ENCODE results near the gene ST6GALNAC4.
"Not testable (repeated sequence)": the region's sequence is repeated elsewhere in the genome, so short reads cannot be mapped to it uniquely, and the experiment has no call there.

The ST6GALNAC4 gene

GRCh38 chr9:127870153-127870491 is 46.7 kb downstream of the ST6GALNAC4 start:
- not testable (repeated sequence) for DNase-seq (ENCODE audit: low spot score)

- DNase-seq (ENCODE audit: low spot score) = peak; percentile 86
Observed at GRCh38 chr9:127869310-127870152, 47.3 kb downstream of the ST6GALNAC4 start.

- DNase-seq (ENCODE audit: low spot score) = no peak
Observed at GRCh38 chr9:127868278-127868902, 48.5 kb downstream of the ST6GALNAC4 start.

DNA sequence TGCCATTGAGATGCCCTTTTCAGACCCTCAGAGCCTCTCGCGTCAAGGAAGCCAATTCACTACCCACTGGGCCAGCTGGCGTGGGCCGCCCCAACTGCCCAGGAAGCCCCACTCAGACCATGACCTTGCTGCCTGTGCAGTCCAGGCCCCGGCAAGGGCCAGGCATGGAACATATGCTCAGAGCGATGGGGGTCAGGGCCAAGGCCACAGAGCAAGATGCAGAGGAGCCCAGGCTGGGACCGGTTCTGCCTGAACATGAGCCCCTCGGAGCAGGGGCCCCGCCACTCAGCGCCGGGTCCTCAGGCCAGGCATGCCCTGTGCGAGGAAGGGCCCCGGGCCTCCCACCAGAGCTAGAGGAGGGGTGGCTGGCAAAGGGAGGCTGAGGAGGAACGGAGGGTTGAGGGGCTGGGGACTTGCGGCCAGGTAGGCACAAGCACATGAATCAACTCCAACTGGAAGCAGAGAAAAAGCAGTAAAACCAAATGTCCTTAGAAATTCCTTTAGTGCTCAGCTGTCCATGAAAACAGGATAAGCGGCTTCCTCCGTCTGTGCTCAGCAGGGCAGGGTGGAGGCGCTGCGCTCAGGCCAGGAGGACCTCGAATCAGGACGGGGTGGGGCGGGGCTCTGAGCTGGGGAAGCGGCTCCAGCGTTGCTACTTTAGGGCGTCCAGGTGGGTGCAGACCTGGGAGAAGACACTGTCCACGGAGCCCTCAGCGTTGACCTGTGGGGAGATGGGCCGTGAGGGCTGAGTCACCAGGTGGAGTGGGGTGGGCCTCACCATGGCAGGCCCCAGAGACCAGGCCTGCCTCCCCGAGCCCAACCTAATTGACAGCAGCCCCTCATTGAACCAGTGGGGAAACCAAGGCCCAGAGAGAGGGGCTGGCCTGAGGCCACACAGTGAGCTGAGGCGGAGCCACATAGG is 49.2 kb downstream of the ST6GALNAC4 start:
- no peak for DNase-seq (ENCODE audit: low spot score)

DNA sequence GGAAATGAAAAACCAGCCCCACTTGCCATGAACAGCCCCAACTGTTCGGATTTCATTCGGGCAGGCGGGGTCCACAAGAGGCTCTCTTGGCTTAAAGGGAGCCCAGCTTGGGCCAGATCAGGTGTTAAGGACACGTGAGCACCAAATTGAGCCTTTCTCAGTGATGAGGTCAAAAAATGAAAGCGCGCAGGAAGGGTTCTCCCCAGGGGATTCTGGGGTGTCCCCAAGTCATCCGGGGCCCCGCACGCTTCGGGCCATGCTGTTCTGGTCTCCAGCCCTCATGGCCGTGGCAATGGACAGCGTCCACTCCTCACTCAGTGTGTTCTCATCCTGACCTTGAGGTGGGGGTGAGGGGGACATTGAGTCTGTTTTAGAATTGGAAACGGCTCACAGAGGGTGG is 50.3 kb downstream of the ST6GALNAC4 start:
- DNase-seq (ENCODE audit: low spot score) = no peak

- no peak for DNase-seq (ENCODE audit: low spot score)
Observed at GRCh38 chr9:127865645-127866464, 51.0 kb downstream of the ST6GALNAC4 start.

- DNase-seq (ENCODE audit: low spot score) = no peak
Observed at GRCh38 chr9:127863191-127863621, 53.6 kb downstream of the ST6GALNAC4 start.

- DNase-seq (ENCODE audit: low spot score) = no peak
Observed at GRCh38 chr9:127862075-127863011, 54.5 kb downstream of the ST6GALNAC4 start.

- no peak for DNase-seq (ENCODE audit: low spot score)
Observed at GRCh38 chr9:127860779-127861178, 56.1 kb downstream of the ST6GALNAC4 start.

DNA sequence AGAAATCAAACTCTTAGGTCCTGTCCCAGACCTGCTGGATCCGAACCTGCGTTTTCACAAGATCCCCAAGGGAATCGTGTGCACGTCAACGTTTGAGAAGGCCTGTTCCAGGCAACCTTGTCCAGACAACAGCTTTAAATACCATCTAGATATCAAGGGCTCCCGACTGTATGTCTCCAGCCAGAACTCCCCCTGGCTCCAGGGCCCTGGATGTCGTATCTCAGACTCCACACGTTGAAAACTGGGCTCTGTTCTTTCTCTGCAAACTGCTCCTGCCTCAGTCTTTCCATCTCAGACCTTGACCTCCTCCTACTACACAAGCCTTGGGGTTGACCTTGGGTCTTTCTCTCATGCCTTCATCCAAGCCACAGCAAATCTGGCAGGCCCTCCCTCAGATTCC is 56.6 kb downstream of the ST6GALNAC4 start:
- DNase-seq (ENCODE audit: low spot score) = no peak

DNA sequence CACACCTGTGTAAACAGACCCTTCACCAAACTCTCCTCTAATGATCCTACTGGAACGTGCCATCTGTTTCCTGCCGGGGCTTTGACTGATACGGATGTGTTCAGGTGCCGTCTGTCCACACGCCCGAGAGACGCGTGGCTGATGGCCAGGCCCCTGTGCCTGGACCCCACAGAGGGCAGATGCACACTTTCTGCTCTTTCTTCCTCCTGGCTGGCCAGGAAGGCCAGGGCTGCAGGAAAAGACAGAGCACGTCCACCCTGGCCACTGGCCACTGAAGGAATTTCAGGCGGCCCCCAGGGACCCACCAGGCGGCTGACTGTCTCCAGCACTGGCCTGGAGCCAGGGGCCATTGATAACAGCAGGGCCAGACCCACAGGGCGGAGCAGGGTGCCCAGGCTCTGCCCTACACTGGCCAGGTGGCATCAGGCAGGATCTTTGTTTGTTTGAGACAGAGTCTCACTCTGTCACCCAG is 58.8 kb downstream of the ST6GALNAC4 start:
- no peak for DNase-seq (ENCODE audit: low spot score)

All from cerebellar cortex (tissue), 1 donor.